Stimulated activated naive CD8-positive, alpha-beta T cell treated with anti-CD3 and anti-CD28 coated beads, Interleukin-15, Interleukin-2, amounts not matched to agents 100 ng/mL and 50 ng/mL, for 24 hours (primary cell): ENCODE data around the gene POU2F3.

Experiments
- H3K27ac Mint-ChIP-seq: one replicate; pipeline ENCODE4 v1.8.0; 2021; ENCODE audit warnings: mild to moderate bottlenecking, mixed read lengths
- H3K27me3 Mint-ChIP-seq: one replicate; pipeline ENCODE4 v1.8.0; 2021; ENCODE audit warnings: mixed read lengths
- H3K36me3 Mint-ChIP-seq: one replicate; pipeline ENCODE4 v1.8.0; 2021; ENCODE audit warnings: low read depth, mixed read lengths
- H3K4me1 Mint-ChIP-seq: one replicate; pipeline ENCODE4 v1.8.0; 2021; ENCODE audit warnings: low read depth, mixed read lengths
- H3K4me3 Mint-ChIP-seq: one replicate; pipeline ENCODE4 v1.8.0; 2021; ENCODE audit warnings: mild to moderate bottlenecking, mixed read lengths
- H3K9me3 Mint-ChIP-seq: one replicate; pipeline ENCODE4 v1.8.0; 2021; ENCODE audit warnings: mixed read lengths

Gene POU2F3

DNA sequence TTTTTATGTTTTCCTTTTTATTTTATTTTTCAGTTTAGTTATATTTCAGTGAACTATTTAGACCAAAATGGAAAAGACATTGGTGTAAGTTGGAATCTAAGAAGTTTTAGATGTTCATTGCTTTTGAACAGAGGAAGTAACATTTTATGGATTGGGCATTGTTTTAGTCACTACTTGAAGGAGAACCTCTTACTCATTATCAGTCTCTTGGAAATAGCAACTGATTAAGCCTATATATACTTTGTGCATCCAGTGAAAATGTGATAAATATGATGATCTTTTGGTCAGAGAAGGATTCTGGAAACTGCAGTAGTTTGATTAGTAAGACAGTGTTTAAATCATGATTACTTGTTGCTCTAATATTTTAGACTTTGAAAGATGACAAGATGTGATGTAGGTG is 110.7 kb downstream of the POU2F3 start:
- peaks cover 75% of the 10 kb centered on the region for H3K27me3 Mint-ChIP-seq

GRCh38 chr11:120352405-120352804 is 112.5 kb downstream of the POU2F3 start:
- Mint-ChIP-seq H3K36me3 (no peaks in the 10 kb centered on the region), H3K4me3 (no peak overlapping the region), H3K9me3 (no peaks in the 10 kb centered on the region), H3K4me1 (no peaks in the 10 kb centered on the region), H3K27ac (no peak overlapping the region), H3K27me3 (peaks cover 64% of the 10 kb centered on the region)

More for the DNA sequence above, 110.7 kb downstream of the POU2F3 start:
- no peaks in the 10 kb centered on the region for H3K36me3 Mint-ChIP-seq
- no peak overlapping the region for H3K4me3 Mint-ChIP-seq
- no peak overlapping the region for H3K27ac Mint-ChIP-seq
- H3K9me3 Mint-ChIP-seq, result no peaks in the 10 kb centered on the region
- no peaks in the 10 kb centered on the region for H3K4me1 Mint-ChIP-seq

DNA sequence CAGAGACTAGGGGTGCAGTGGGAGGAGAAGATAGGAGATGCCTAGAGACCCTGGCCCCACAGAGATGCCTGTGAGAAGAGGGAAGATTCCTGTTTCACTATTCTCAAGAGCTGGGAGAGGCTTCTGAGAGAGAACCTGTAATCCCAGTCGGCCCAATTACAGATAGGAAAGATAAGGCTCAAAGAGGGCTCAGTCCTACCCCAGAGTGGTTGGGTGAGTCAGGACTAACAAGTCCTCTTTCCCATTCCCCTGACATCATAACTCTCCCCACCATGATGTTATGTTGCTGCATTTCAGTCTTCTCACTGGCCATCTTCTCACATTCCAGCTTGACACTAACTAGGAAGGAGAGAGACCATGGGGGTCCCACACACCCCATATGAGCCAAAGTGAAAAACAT is 114.1 kb downstream of the POU2F3 start:
- H3K27ac Mint-ChIP-seq, result no peak overlapping the region
- no peaks in the 10 kb centered on the region for H3K36me3 Mint-ChIP-seq
- H3K27me3 Mint-ChIP-seq, result peaks cover 63% of the 10 kb centered on the region
- H3K9me3 Mint-ChIP-seq, result no peaks in the 10 kb centered on the region
- H3K4me1 Mint-ChIP-seq, result no peaks in the 10 kb centered on the region
- H3K4me3 Mint-ChIP-seq, result no peak overlapping the region

- H3K36me3 Mint-ChIP-seq, result no peaks in the 10 kb centered on the region
- H3K27ac Mint-ChIP-seq, result no peak overlapping the region
- H3K27me3 Mint-ChIP-seq, result peaks cover 60% of the 10 kb centered on the region
- H3K4me3 Mint-ChIP-seq, result no peak overlapping the region
- no peaks in the 10 kb centered on the region for H3K9me3 Mint-ChIP-seq
- H3K4me1 Mint-ChIP-seq, result no peaks in the 10 kb centered on the region
Observed at GRCh38 chr11:120354779-120355178, 114.8 kb downstream of the POU2F3 start.

GRCh38 chr11:120357620-120358019 is 117.7 kb downstream of the POU2F3 start:
- no peaks in the 10 kb centered on the region for H3K9me3 Mint-ChIP-seq
- H3K27ac Mint-ChIP-seq, result no peak overlapping the region
- H3K27me3 Mint-ChIP-seq, result peaks cover 51% of the 10 kb centered on the region
- no peak overlapping the region for H3K4me3 Mint-ChIP-seq
- no peaks in the 10 kb centered on the region for H3K36me3 Mint-ChIP-seq
- no peaks in the 10 kb centered on the region for H3K4me1 Mint-ChIP-seq

DNA sequence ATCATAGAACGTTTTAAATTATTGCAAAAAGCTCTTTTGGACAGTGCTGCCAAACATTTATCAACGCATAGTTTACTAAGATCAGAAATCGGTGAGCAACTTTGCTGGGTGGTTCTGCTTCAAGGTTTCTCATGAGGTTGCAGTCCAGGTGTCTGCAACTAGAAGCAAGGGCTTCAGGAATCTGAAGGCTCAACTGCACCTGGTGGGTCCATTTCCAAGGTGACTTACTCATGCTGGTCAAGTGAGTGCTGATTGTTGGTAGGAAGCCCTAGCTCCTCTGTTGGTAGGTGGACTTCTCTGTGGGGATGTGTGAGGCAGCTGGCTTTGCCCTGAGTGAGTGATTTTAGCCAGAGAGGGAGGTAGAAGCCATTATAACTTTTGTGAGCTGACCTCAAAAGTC is 118.8 kb downstream of the POU2F3 start:
- H3K36me3 Mint-ChIP-seq, result no peaks in the 10 kb centered on the region
- H3K27me3 Mint-ChIP-seq, result peaks cover 47% of the 10 kb centered on the region
- H3K4me3 Mint-ChIP-seq, result no peak overlapping the region
- H3K4me1 Mint-ChIP-seq, result no peaks in the 10 kb centered on the region
- H3K9me3 Mint-ChIP-seq, result no peaks in the 10 kb centered on the region
- no peak overlapping the region for H3K27ac Mint-ChIP-seq

- peaks cover 37% of the 10 kb centered on the region for H3K27me3 Mint-ChIP-seq
- H3K27ac Mint-ChIP-seq, result no peak overlapping the region
- peaks cover 3% of the 10 kb centered on the region for H3K36me3 Mint-ChIP-seq
- no peak overlapping the region for H3K4me3 Mint-ChIP-seq
- H3K4me1 Mint-ChIP-seq, result no peaks in the 10 kb centered on the region
- no peaks in the 10 kb centered on the region for H3K9me3 Mint-ChIP-seq
Observed at GRCh38 chr11:120363436-120363835, 123.5 kb downstream of the POU2F3 start.

- H3K9me3 Mint-ChIP-seq, result no peaks in the 10 kb centered on the region
- no peak overlapping the region for H3K27ac Mint-ChIP-seq
- peaks cover 3% of the 10 kb centered on the region for H3K36me3 Mint-ChIP-seq
- H3K27me3 Mint-ChIP-seq, result peaks cover 33% of the 10 kb centered on the region
- no peaks in the 10 kb centered on the region for H3K4me1 Mint-ChIP-seq
- H3K4me3 Mint-ChIP-seq, result no peak overlapping the region
Observed at GRCh38 chr11:120365512-120365911, 125.6 kb downstream of the POU2F3 start.
